Measurements from ENCODE around the gene IGF1R.

Gene IGF1R

DNA sequence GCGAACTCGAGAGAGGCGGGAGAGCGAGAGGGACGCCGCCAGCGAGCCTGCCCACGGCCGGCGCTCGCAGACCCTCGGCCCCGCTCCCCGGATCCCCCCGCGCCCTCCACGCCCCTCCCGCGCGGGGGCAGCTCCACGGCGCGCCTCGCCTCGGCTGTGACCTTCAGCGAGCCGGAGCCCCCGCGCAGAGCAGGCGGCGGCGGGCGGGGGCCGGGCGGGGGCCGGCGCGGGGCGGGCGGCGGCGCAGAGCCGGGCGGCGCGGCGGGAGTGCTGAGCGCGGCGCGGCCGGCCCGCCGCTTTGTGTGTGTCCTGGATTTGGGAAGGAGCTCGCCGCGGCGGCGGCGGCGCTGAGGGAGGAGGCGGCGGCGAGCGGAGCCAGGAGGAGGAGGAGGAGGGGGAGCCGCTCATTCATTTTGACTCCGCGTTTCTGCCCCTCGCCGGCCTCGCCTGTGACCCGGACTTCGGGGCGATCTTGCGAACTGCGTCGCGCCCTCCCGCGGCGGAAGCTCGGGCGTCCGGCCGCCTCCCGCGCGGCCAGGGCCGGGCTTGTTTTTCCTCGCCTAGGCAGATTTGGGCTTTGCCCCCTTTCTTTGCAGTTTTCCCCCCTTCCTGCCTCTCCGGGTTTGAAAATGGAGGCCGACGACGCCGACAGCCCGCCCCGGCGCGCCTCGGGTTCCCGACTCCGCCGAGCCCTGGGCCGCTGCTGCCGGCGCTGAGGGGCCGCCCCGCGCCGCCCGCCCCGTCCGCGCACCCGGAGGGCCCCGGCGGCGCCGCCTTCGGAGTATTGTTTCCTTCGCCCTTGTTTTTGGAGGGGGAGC, 524 bp downstream of the IGF1R start:
- DNase-seq (ENCODE audit: low read depth in 2 of 2): peak in 1 of 2 donors; percentile 48

DNA sequence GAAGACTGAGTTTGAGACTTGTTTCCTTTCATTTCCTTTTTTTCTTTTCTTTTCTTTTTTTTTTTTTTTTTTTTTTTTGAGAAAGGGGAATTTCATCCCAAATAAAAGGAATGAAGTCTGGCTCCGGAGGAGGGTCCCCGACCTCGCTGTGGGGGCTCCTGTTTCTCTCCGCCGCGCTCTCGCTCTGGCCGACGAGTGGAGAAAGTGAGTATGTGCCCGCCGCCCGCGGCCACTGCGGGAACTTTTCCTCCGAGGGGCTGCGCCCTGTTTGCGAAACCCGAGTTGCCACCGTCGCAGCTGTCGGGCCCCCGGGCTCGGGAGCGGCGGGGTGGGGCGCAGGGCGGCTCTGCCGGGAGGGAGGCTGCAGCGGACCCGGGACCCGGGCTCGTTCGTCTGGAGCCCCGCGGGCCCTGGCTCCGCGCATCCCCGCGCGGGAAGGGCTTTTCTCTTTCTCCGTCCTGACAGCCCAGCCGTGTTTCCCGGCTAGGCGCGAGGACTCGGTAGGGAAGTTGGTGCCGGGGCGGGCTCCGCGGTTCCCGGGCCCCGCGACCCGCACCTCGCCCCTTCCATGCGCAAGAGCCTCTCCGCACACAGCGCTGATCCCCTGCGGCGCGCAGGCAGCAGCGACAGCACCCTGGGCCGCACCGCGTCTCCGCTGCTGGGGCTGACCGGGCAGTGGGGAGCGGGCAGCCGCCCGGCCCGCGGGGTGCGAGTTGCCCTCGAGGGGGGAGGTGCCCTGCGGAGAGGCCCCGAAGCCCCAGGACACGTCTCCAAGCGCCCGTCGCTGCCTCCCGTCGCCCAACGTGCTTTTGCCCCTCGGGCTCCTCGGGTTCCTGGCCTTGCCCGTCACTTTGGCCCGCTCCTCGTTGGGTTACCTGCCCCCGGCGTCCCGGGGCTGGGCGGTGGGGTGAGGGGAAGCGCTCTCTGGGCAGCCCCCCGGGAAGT, 1.4 kb downstream of the IGF1R start:
- DNase-seq (ENCODE audit: low read depth in 2 of 2): peak; percentile 27 to 38

DNA sequence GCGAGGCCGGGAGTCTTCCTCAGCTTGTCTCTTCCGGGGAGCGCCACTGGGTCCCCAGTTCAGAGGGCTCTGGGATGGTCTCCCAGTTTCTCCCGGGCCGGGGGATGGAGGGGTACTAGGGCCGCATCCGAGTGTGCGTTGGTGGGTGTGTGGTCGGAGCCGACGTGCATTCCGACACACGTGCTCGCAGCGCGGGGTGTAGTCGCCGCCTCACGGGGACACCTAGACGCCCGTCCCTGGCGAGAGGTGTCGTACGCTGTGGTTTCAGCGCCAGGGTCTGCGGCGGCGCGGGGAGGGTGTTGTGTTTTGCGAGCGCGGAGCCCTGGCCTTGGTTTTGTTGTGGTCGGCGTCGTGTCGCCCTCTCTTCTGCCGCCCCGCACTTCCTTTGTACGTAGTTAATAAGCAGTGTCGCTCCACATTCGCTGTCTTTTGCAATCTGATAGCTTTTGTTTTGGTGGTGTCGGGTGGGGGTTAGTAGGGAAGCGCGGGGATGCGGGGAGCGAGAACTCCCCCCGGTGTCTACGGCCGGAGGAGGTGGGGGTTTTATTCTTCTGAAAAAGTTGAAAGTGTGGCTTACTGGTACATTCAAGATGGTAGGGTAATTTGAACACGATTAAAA, 2.2 kb downstream of the IGF1R start:
- peak in 1 of 2 donors; percentile 29 for DNase-seq (ENCODE audit: low read depth in 2 of 2)

- DNase-seq (ENCODE audit: low read depth in 2 of 2): no peak
Observed at GRCh38 chr15:98651036-98651481, 2.7 kb downstream of the IGF1R start.

DNA sequence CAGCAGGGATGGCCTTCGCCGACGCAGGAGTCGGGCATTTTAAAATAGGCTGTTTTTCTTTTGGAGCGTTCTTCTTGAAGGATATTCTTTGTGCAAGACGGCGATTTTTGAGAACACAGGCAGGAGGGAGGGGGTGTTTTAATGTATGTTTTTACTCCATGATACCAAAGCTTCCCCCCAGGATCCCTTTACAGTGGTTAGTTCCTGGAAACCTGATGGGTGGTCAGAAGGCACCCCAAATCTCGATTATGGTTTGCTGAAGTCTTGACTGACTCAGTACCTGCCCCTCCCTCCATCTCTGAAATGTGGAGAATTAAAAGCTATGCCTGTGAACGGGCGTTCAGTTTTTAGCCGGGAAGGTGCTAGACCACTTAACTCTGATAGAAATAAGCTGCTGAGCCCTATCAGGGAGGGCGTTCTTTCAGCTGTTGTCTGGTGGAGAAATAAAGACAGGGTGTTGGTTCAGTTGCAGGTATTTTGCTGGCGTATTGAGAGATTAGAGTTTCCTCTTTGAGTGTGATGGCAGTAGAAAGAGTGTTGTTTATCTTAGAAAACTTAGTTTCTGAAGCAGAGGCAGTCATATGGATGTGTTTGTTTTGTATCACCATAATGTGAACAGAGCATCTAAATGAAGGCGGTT, 3.4 kb downstream of the IGF1R start:
- DNase-seq (ENCODE audit: low read depth in 2 of 2): no peak

GRCh38 chr15:98653686-98654085, 5.3 kb downstream of the IGF1R start:
- no peak for DNase-seq (ENCODE audit: low read depth in 2 of 2)

- DNase-seq (ENCODE audit: low read depth in 2 of 2): no peak
Observed at GRCh38 chr15:98654790-98655360, 6.5 kb downstream of the IGF1R start.

- DNase-seq (ENCODE audit: low read depth in 2 of 2): no peak
Observed at GRCh38 chr15:98655732-98656131, 7.4 kb downstream of the IGF1R start.

GRCh38 chr15:98657721-98658120, 9.4 kb downstream of the IGF1R start:
- DNase-seq (ENCODE audit: low read depth in 2 of 2): no peak

DNA sequence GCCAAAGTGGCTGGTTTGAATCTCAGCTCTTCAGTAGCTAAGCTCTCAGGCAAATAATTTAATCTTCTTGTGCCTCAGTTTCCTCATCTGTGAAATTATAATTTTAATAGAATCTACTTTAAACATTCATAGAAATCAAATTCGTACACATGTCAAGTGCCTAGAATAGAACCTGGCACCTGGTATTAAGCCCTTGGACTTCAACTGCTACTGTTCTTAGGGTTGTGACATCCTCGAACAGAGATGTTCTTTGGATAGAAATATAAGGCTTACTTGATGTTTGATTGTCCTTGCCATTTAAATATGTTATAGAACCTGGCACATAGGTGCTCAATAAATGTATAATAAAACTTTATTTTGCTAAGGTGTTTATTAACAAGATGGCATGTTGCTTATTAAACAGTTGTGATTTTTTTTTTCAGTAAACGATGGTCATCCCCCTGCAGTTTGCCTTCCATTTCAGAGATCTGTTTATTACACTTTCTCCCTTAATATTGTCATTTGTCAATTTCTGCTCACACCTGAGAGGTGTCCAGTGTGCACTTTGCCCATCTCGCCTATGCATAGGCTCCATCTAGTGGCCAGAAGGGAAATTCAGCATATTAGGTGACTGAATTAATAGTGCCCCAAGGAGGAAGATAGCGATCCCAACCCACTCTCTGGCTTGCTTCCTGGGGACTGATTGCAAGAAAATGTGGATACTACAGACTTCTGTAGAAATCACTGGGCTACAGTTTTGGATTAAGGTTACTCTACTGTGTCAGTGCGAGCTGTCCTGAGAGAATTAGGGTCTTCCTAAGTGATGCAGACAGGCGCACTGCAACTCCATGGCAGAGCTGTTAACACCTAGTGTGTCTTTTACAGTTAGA, 10.7 kb downstream of the IGF1R start:
- peak in 1 of 2 donors; percentile 35 for DNase-seq (ENCODE audit: low read depth in 2 of 2)

GRCh38 chr15:98660055-98660454, 11.7 kb downstream of the IGF1R start:
- no peak for DNase-seq (ENCODE audit: low read depth in 2 of 2)

DNA sequence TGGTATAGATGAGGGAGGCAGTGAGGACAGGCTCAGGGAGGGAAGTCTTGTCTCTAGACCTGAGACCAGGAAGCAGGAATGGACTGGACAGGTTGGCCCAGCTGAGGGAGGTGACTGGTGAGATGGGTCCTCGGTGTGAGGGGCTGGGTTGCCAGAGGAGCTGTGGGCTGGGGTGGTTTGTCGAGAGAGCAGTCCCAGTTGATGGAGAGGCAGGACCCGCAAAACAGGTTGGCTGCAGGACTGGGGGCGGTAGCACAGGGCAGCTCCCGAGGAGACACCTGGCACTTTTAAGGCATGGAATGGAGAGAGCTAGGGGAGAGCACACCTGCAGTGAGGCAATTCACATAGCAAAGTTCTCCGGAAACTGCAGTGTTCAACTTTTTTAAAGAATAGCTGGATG, 14.7 kb downstream of the IGF1R start:
- DNase-seq (ENCODE audit: low read depth in 2 of 2): no peak

DNA sequence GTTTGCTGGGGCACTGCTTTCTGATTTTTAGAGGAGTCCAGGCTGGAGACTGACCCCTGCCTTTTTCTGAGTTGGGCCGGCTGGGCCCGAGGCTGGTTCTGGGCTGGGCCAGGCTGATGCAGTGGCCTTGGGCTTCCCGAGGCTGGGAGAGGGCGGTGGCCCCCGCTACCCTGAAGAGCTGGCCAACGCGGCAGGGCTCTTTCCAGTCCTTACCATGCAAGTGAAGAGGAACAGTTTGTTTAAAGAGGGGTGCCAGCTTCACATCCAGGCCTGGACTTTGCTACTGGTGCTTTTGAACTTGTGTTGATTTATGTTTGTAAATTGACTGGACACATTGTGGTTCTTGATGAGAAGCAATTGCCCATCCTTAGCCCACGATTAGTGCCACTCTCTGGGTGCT, 15.3 kb downstream of the IGF1R start:
- DNase-seq (ENCODE audit: low read depth in 2 of 2): no peak

DNA sequence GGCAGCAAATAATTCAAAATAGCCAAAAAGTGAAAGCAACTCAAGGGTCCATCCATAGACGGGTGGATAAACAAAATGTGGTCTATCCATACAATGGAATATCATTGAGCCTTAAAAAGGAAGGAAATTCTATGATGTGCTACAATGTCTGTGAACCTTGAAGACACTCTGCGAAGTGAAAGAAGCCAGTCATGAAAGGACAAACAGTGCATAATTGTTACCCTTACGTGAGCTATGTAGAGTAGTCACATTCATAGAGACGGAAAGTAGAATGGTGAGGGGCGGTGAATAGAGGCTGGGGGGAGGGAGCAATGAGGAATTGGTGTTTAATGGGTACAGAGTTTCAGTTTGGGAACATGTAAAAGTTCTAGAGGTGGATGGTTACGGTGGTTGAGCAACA, 18.1 kb downstream of the IGF1R start:
- no peak for DNase-seq (ENCODE audit: low read depth in 2 of 2)

- DNase-seq (ENCODE audit: low read depth in 2 of 2): no peak
Observed at GRCh38 chr15:98666841-98667240, 18.5 kb downstream of the IGF1R start.

DNA sequence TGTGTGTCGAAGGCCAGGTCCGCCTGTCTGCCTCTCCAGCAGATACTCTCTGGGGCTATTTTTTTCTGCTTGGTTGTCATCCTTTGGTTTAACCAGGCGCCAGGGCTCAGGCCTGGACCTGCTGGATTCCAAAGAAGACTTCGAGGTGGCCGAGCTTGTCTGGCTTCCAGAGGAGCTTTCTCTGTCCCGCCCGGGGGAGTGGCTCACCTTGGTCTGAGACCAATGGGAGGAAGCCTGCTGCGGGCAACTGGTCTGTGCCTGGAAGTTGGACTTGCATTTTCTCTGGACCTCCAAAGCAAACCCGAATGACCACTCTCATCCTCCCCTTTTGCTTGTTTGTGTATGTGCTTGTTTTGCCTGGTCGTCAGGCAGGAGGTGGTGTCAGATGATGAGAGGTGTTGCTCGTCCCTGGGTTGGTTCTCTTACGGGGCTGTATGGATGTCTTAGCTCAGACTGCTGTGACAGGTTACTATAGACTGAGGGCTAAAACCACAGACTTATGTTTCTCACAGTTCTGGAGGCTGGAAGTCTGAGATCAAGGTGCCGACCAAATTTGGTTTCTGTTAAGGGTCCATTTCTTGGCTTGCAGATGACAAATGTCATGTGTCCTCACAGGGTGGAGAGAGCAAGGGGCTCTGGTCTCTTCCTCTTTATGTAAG, 19.3 kb downstream of the IGF1R start:
- no peak for DNase-seq (ENCODE audit: low read depth in 2 of 2)

GRCh38 chr15:98668566-98669308, 20.4 kb downstream of the IGF1R start:
- peak in 1 of 2 donors; percentile 29 for DNase-seq (ENCODE audit: low read depth in 2 of 2)

DNA sequence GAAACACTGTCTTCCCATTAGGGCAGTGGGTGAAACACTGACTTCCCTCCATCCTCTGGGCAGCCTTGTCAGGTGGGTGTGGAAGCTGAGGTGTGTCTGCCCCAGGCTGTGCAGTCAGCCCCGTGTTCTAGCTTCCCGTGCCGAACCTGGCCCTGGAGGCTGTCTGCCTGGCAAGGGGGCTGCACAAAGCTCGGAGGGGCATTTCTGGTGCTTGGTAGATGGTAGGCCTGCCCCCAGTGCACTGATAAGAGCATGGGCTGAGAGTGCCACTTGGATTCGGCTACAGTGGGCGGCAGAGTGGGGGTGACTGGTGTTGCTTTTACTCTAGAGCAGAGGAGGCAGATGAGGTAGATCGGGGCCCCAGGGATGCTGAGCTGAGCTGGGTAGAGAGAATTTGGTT, 21.3 kb downstream of the IGF1R start:
- DNase-seq (ENCODE audit: low read depth in 2 of 2): no peak

All from stimulated activated CD4-positive, alpha-beta T cell treated with anti-CD3 and anti-CD28 coated beads, Interleukin-1b, Interleukin-23, amount 100 ng/mL, for 4 hours (primary cell).